OCI-LY7 (cell line): ENCODE data around the gene SLC45A1.

ENCODE experiments used
- CTCF ChIP-seq: fragments of 200-600 bp; sonication (generic); conservative IDR thresholded peaks from 2 replicates; pipeline ENCODE4 v1.5.1; 2014; ENCODE audit warnings: mild to moderate bottlenecking, antibody characterized with exemption, low read length, moderate library complexity, mixed read lengths
- EZH2phosphoT487 ChIP-seq: fragments of 200-600 bp; sonication (generic); IDR thresholded peaks from 2 replicates; pipeline ENCODE4 v1.6.1; 2018; ENCODE audit warnings: low read depth, borderline replicate concordance, mild to moderate bottlenecking, mixed run types, antibody characterized with exemption, low read length, moderate library complexity, mixed read lengths

- no peak for TF ChIP-seq CTCF
- no peak for TF ChIP-seq EZH2phosphoT487
These were observed 61.1 kb downstream of the SLC45A1 start for GRCh38 chr1:8378981-8379470.
